ENCODE data around the gene C19orf47. TPM values are rescaled to one million over a fixed set of nuclear protein-coding genes. Genes with fewer than 3 reads are reported as not detected.
A peak's percentile ranks its signal among the peaks of the same experiment; 100 is the strongest.

Gene C19orf47
- polyA plus RNA-seq, 3 donors: 7.6 to 10.2 (median 8.0) TPM

GRCh38 chr19:40286971-40287421, 61.2 kb downstream of the C19orf47 start:
- Histone ChIP-seq H3K4me3 (replicated peaks in 1 of 3; ENCODE audit: low read depth in 2 of 3, low read length in 3 of 3) (no peak overlapping the region), H4K20me1 (ENCODE audit: insufficient read depth, low read length) (peaks cover 19% of the 10 kb centered on the region), H3K79me2 (ENCODE audit: insufficient read depth, low read length) (peaks cover 31% of the 10 kb centered on the region), H3K4me1 (ENCODE audit: control insufficient read depth in 1 of 2, insufficient read depth in 2 of 2, low read length in 2 of 2) (peaks cover 20 to 21% of the 10 kb centered on the region in 2 donors), H3K27ac (ENCODE audit: low read depth in 1 of 2, low read length in 2 of 2) (no peak overlapping the region), H3K9ac (ENCODE audit: insufficient read depth, low read length, poor library complexity, severe bottlenecking) (no peak overlapping the region), H3K27me3 (ENCODE audit: control insufficient read depth in 2 of 2, insufficient read depth in 2 of 2, low read length in 2 of 2) (no peaks in the 10 kb centered on the region), H3K9me3 (replicated peaks in 1 of 2; ENCODE audit: control insufficient read depth in 1 of 2, insufficient read depth in 1 of 2, low read length in 2 of 2) (no peaks in the 10 kb centered on the region), H3K4me2 (replicated peaks; ENCODE audit: extremely low read depth, low read length, poor library complexity, severe bottlenecking) (no peak overlapping the region), H2AFZ (ENCODE audit: insufficient read depth, low read depth, low read length, poor library complexity, severe bottlenecking) (peak overlapping the region; percentile 48), H3K36me3 (replicated peaks in 1 of 2; ENCODE audit: control insufficient read depth in 1 of 2, insufficient read depth in 2 of 2, low read length in 2 of 2) (peaks cover 0 to 7% of the 10 kb centered on the region in 2 donors)
- DNase-seq: no peak
- H3K4me3 Mint-ChIP-seq: no peak overlapping the region
- no peak for TF ChIP-seq CTCF (IDR thresholded peaks at IDR 0.05)
- peaks cover under 1 to 4% of the 10 kb centered on the region in 2 donors for H3K36me3 Mint-ChIP-seq
- intact Hi-C loops (cut with micrococcal nuclease): loop anchor here in 1 of 2 donors (5.0 to 10.0 kb wide), 2 partner anchors 152 to 155 kb away; partner anchors contain the start of gene SERTAD3
- WGBS (ENCODE audit: insufficient coverage): 94% methylated on average over 2 of the region's 8 CpGs
- H3K27ac Mint-ChIP-seq: peak overlapping the region in 3 of 7 donors; percentile 10 to 100 (median 29)
- H3K27me3 Mint-ChIP-seq (ENCODE audit: low read depth in 3 of 3): peaks cover 0 to 2% (median 2%) of the 10 kb centered on the region in 3 donors
- H3K4me1 Mint-ChIP-seq: peaks cover 25% of the 10 kb centered on the region
- H3K9me3 Mint-ChIP-seq: no peaks in the 10 kb centered on the region

- H3K27me3 ChIP-seq (ENCODE audit: control insufficient read depth in 2 of 2, insufficient read depth in 2 of 2, low read length in 2 of 2): no peaks in the 10 kb centered on the region
These were observed 61.8 kb downstream of the C19orf47 start for GRCh38 chr19:40286235-40286970.

More at GRCh38 chr19:40286235-40286970, 61.8 kb downstream of the C19orf47 start:
- Histone ChIP-seq H2AFZ (ENCODE audit: insufficient read depth, low read depth, low read length, poor library complexity, severe bottlenecking) (peak overlapping the region; percentile 87), H3K4me3 (replicated peaks in 1 of 3; ENCODE audit: low read depth in 2 of 3, low read length in 3 of 3) (no peak overlapping the region), H3K9me3 (replicated peaks in 1 of 2; ENCODE audit: control insufficient read depth in 1 of 2, insufficient read depth in 1 of 2, low read length in 2 of 2) (no peaks in the 10 kb centered on the region), H3K36me3 (replicated peaks in 1 of 2; ENCODE audit: control insufficient read depth in 1 of 2, insufficient read depth in 2 of 2, low read length in 2 of 2) (peaks cover 0 to 12% of the 10 kb centered on the region in 2 donors), H3K27ac (ENCODE audit: low read depth in 1 of 2, low read length in 2 of 2) (peak overlapping the region; percentile 89 to 96), H3K9ac (ENCODE audit: insufficient read depth, low read length, poor library complexity, severe bottlenecking) (peak overlapping the region; percentile 85), H4K20me1 (ENCODE audit: insufficient read depth, low read length) (peaks cover 25% of the 10 kb centered on the region), H3K4me1 (ENCODE audit: control insufficient read depth in 1 of 2, insufficient read depth in 2 of 2, low read length in 2 of 2) (peaks cover 20 to 21% of the 10 kb centered on the region in 2 donors), H3K79me2 (ENCODE audit: insufficient read depth, low read length) (peaks cover 37% of the 10 kb centered on the region), H3K4me2 (replicated peaks; ENCODE audit: extremely low read depth, low read length, poor library complexity, severe bottlenecking) (no peak overlapping the region)
- 97% methylated on average over 6 of the region's 16 CpGs for WGBS (ENCODE audit: insufficient coverage)
- no peak for TF ChIP-seq CTCF (IDR thresholded peaks at IDR 0.05)
- H3K9me3 Mint-ChIP-seq: no peaks in the 10 kb centered on the region
- H3K27ac Mint-ChIP-seq: peak overlapping the region in 6 of 7 donors; percentile 99 to 100 (median 100)
- peaks cover 25% of the 10 kb centered on the region for H3K4me1 Mint-ChIP-seq
- H3K4me3 Mint-ChIP-seq: no peak overlapping the region
- H3K27me3 Mint-ChIP-seq (ENCODE audit: low read depth in 3 of 3): peaks cover 0 to 2% (median 2%) of the 10 kb centered on the region in 3 donors
- intact Hi-C loops (cut with micrococcal nuclease): loop anchor here in 1 of 2 donors (5.0 to 10.0 kb wide), 2 partner anchors 152 to 156 kb away; partner anchors contain the start of gene SERTAD3
- DNase-seq: no peak
- peaks cover 3 to 4% of the 10 kb centered on the region in 2 donors for H3K36me3 Mint-ChIP-seq

Measured in CD14-positive monocyte (primary cell).